GM21390 (cell line): ENCODE results near the gene ZNF253.
"Not testable (repeated sequence)": the region's sequence is repeated elsewhere in the genome, so short reads cannot be mapped to it uniquely, and the experiment has no call there.

Source experiments
- ATAC-seq: cut with Tn5 transposase; IDR thresholded peaks from one replicate; pipeline ENCODE4 v1.9.1; 2021; ENCODE audit not compliant: unreplicated experiment

The ZNF253 gene

DNA sequence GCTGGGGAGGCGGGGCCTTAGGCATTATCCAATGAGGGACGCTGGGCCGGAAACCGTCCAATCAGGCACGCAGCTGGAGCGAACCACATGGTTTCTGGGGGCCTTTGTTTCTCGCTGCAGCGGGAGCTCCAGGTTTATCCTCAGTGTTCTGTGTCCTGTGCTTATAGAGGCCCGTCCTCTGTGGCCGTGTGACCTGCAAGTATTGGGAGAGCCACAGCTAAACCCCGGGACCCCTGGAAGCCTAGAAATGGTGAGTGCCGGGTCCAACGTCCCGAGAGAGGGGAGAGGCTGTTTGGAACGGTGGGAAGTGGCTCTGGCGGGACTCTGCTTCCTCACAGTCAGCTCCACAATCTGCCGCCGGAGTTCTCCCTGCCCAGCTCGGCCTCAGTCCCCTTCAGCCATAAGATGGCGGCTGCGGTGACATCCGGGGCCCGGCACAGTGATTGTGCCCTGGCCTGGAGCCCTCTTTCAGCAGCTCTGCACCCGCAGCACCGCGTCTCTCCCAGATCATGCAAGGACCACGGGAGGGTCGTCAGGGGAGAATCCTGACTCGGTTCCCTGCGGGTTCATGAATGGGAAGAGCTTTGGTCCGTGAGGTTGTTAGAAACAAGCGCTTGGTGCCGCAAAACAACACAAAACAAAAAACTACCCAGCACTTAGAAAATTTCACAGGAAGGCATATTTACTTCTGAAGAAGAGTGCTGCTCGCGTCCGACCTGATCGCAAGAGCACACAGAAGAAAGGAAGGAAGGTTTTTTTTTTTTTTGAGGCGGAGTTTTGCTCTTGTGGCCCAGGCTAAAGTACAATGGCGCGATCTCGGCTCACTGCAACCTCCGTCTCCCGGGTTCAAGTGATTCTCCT, at the start of gene ZNF253:
ZNF253 (plus strand) TSS at position 133 of the 861 bp plus-strand sequence; CDS start at position 248, 115 bp downstream.
- peak; percentile 95 for ATAC-seq

DNA sequence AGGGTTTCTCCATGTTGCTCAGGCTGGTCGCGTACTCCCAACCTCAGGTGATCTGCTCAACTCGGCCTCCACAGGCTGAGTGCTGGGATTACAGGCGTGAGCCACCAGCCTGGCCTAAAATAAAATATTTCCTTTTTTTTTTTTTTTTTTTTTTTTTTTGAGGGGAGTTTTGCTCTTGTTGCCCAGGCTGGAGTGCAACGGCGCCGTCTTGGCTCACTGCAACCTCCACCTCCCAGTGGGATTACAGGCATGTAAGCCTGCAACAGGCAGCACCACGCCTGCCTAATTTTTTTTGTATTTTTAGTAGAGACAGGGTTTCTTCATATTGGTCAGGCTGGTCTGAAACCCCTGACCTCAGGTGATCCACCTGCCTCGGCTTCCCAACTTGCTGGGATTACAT, 49.0 kb upstream of the ZNF253 start:
- ATAC-seq = no peak

DNA sequence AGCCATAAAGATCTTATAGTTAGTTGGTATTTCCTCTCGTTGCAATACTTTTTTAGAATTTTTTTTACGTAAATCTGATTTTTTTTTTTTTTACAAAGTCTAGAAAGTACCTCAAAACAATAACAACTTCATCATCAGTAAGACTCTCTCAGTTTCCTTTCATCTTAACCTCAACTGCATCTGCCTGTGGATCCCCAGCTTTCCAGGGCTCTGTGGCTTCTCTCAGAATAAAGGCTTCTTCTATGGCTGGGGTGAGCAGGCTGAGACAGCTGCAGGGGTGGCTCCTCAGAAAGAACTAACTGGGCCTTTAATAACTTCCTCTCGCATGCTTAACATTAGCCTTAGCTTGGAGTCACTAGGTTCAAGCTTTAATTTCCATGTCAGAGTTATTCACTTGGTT, 48.3 kb upstream of the ZNF253 start:
- ATAC-seq = no peak

DNA sequence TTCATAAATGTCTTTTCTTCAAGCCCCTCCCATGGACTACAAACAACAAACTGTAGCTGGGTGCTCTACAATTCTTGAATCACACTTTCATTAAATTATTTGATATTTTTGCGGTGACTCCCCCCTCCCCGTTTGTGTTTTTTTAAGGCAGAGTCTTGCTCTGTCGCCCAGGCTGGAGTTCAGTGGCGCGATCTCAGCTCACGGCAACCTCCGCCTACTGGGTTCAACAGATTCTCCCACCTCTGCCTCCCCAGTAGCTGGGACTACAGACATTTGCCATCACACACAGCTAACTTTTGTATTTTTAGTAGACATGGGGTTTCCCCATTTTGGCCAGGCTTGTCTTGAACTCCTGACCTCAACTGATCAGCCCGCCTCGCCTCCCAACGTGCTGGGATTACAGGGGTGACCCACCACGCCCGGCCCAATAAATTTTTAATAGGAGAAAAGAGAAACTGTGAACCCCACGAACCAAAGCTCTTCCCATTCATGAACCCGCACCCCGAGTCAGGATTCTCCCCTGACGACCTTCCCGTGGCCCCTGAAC, 44.8 kb upstream of the ZNF253 start:
- no peak for ATAC-seq

DNA sequence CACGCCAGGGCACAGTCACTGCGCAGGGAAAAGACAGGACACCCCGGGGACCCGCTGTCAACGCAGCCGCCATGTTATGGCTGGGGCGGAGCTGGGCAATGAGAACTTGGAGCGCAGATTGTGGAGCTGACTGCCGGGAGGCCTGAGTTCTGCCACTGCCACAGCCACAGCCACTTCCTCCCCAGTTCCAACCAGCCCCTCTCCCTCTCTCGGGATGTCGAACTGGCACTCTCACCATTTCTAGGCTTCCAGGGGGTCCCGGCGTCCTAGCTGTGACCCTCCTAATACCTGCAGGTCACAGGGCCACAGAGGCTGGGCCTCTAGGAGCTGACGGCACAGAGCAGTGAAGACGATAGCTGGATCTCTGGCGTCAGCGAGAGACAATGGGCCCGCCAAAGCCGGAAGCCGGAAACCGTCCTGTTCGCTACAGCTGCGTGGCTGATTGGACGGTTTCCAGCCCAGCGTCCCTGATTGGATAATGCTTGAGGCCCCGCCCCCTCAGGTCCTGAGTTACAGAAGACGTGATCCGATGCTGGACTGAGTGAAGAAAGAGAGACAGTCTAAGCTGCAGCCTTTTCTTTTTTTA, 44.2 kb upstream of the ZNF253 start, which contains the start of gene ZNF506:
ZNF506 (minus strand) TSS at position 385 of the 586 bp plus-strand sequence; CDS start at position 238, 147 bp downstream.
- ATAC-seq = peak; percentile 85

DNA sequence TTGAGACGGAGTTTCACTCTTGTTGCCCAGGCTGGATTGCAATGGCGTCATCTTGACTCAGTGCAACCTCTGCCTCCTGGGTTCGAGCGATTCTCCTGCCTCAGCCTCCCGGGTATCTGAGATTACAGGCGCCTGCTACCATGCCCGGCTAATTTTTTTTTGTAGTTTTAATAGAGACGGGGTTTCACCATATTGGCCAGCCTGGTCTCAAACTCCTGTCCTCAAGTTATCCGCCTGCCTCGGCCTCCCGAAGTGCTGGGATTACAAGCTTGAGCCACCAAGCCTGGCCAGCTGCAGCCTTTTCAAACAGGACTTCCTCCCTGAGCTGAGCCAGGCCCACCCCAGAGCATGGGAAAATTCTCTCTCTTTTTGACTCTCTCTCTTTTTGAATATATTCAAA, 43.7 kb upstream of the ZNF253 start:
- ATAC-seq = peak; percentile 6

DNA sequence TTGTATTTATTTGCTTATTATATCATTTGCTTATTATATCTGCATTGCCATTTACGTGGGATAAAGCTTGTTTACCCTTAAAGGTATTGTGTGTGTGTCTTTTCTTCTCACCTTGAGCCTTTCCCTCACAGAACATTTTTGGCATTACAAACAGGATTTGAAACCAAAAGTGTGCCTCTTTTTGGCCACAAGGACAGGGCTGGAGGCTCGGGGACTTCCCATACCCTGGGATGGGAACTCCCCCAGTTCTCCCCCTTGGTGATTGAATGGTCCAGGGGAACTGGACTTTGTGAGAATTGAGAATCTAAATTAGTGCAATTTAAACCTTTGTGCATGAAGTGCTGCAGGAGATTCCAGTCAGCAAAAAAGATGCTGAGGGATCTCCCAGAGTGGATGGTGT, 41.8 kb upstream of the ZNF253 start:
- no peak for ATAC-seq

DNA sequence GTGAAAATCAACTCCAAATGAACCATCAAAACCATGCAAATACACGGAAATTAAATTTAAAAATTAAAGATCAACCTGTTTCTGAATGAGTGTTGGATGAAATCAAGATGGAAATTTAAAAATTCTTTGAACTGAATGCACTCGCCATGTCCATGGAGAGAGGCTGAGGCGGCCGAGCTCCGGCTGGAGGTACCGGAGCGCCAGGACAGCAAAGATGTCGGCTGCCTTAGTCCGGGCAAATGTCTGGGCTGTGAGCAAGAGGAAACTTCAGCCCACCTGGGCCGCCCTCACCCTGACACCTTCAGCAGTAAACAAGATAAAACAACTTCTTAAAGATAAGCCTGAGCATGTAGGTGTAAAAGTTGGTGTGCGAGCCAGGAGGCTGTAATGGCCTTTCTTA, 38.8 kb upstream of the ZNF253 start:
- no peak for ATAC-seq

DNA sequence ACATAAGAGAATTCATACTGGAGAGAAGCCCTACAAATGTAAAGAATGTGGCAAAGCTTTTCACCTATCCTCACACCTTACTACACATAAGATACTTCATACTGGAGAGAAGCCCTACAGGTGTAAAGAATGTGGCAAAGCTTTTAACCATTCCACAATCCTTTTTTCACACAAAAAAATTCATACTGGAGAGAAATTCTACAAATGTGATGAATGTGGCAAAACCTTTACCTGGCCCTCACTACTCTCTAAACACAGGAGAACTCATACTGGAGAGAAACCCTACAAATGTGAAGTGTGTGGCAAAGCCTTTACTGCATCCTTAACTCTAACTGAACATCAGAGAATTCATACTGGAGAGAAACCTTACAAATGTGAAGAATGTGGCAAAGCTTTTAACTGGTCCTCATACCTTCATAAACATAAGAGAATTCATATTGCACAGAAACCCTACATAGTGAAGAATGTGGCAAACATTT, 30.1 kb upstream of the ZNF253 start:
- ATAC-seq = no peak

DNA sequence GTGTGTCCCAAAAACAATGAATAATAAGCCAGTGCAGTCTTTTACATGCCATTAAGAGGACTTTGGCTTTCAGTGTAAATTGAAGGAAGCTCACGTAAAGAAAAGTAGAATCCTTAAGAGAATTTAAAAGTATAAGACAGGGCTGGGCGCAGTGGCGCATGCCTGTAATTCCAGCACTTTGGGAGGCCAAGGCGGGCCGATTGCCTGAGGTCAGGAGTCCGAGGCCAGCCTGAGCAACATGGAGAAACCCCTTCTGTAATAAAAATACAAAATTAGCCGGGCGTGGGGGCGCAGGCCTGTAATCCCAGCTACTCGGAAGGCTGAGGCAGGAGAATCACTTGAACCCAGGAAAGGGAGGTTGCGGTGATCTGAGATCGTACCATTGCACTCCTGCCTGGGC, 17.9 kb upstream of the ZNF253 start:
- ATAC-seq = no peak

DNA sequence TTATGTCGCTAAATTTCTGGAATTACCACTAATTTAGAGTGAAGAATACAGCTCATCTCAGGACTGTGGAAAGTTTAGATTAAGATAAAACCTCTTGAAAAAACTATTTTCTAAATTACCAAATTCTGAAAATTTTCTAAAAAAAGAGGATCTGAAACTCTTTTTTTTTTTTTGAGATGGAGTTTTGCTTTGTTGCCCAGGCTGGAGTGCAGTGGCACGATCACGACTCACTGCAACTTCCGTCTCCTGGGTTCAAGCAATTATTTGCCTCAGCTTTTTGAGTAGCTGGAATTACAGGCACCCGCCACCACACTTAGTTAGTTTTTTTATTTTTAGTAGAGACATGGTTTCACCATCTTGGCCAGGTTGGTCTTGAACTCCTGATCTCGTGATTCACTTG, 16.6 kb upstream of the ZNF253 start:
- no peak for ATAC-seq

DNA sequence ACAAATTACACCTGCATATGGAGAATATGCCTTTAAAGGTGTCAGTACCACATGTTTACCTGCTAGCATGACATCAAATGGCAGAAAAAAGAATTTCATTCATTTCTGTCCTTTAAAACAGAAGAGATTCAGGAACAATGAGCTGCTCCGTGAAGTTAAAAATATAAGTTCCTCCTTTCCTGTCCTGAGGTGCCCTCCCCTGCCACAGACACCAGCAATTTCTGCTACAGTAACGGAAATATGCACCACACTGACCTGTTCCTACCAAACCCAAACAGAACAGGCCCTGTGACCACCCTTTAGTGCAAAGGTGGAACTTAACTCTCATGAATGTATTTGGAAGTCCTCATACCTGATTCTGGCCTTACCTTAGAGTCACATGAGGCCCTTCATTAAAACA, 13.9 kb upstream of the ZNF253 start:
- ATAC-seq = not testable (repeated sequence)

DNA sequence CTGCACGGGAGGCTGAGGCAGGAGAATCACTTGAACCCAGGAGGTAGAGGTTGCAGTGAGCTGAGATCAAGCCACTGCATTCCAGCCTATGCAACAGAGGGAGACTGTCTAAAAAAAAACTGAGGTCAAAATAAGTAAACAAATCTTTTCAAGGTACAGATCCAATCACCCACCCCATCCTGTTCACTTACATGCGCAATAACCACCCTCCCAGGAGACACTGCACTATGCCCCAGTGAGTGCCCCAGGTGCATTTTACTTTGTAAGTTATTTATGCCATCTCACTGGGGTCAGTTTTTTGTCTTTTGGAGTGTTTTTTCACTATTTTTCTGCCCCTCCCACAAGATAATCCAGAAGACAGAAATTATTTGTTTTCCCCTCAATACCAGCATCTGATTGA, 6.9 kb upstream of the ZNF253 start:
- ATAC-seq = no peak

DNA sequence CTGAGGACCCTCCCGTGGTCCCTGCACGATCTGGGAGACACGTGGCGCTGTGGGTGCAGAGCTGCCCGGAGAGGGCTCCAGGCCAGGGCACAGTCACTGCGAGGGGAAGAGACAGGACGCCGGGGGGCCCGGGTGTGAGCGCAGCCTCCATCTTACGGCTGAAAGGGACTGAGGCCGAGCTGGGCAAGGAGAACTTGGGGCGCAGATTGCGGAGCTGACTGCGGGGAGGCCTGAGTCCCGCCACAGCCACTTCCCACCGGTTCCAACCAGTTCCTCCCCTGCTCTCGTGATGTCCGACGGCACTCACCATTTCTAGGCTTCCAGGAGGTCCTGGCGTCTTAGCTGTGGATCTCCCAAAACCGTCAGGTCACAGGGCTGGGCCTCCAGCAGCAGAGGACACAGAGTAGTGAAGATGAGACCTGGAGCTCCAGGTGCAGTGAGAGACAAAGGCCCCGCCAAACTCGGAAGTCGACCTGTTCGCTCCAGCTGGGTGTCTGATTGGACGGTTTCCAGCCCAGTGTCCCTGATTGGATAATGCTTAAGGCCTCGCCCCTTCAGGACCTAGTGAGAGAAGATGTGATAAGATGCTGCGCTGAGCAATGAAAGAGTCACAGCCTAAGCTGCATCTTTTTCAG, 4.8 kb upstream of the ZNF253 start:
- ATAC-seq = no peak

DNA sequence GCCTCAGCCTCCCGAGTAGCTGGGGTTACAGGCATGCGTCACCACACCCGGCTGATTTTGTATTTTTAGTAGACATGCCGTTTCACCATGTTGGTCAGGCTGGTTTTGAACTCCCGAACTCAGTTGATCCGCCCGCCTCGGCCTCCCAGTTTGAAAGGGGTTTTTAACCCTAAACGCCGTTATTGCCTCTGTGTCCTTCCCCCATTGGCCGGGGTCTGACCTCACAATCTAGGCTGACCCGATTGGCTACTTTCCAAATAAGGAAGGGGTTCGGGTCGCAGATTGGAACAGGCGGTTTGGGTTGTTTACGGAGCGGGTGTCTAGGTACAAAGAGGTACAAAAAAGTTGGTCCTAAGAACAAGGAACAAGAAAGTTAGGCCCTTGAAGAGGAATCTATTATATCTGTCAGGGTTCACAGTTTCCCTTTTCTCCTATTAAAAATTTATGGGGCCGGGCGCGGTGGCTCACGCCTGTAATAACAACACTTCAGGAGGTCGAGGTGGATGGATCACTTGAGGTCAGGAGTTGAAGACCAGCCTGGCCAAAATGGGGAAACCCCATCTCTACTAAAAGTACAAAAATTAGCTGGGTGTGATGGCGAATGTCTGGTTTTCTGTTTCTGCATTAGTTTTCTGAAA, 1.0 kb downstream of the ZNF253 start:
- ATAC-seq = no peak

DNA sequence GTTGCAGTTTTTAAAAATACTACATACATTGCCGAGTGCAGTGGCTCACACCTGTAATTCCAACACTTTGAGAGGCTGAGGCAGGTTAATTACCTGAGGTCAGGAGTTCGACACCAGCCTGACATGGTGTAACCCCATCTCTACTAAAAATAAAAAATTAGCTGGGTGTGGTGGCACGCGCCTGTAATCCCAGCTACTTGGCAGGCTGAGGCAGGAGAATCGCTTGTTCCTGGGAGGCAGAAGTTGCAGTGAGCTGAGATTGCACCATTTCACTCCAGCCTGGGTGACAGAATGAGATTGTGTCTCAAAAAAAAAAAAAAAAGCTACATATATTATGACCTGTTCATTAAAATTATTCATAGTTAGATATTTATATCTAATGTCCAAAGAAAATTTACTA, 4.4 kb downstream of the ZNF253 start:
- ATAC-seq = not testable (repeated sequence)

DNA sequence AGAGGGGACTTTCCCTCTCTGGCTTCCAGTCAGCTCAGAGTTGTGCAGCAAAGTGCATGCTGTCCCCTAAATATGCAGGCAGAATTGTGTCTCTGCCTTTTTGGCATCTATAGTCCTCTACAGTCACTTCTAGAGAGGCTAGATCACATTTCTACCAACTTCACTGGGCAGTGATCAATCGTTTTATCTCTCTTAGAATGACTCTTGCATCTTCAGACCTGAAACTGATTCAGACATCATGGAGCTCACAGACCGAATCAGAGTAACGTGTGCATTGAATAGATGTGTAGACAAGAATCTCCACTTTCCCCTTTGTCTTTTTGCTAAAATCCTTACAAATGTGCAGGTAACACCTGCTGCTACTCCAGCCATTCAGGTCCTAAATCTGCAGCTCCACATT, 6.2 kb downstream of the ZNF253 start:
- ATAC-seq = no peak

DNA sequence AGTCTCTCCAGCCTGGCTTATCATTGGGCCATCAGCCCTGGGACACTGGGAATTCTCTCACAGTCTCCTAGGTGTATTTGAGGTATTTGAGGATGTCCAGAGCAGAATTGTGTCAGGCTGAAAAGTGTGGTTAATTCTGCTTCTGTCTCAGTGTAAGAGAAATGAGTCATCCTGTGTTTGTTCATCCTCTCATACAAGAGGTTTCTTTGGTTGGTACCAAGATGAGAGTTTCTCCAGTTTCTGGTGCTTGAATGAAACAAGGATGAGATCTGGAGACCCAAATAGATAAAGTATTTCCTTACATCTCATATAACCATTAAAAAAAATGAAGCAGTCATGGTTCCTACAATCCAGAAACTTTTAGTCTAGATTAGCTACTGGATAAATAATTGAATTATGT, 7.7 kb downstream of the ZNF253 start:
- ATAC-seq = no peak

DNA sequence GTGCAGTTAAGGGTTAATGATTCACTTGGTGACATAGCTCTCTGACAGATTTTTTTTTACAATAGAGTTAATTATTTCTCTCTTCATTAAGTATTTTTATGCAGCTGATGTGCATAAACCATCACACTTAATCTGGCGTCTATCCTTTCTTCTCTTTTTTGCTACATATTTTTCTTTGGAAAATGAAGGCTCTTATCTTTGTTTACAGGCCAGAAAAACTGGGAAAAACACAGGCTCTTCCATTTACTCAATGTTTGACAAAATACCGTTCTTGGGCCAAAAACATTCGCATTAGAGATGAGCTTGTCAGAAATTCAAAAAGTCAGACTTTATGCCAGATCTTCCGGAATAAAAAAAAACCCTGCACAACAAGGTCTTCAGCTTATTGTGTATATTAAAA, 12.0 kb downstream of the ZNF253 start:
- ATAC-seq = no peak

DNA sequence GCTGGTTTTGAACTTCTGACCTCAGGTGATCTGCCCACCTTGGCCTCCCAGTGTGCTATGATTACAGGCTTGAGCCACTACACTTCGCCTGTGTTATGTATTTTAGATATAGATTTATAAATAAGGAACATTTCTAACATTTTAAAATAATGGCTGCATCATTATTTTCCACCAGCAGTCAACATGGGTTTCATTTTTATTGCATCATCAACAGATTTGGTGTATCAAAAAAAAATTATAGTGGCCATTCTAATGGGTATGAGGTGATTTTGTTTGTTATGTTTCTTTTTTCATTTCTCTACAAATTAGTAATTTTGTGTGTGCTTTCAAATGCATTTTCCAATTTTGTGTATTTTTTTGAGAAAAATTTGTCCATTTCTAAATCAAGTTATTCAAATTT, 18.9 kb downstream of the ZNF253 start:
- ATAC-seq = no peak
